Right ventricle myocardium superior (tissue), 1 donor: ENCODE measurements around the gene MRAP2. TPM values are rescaled to one million over a fixed set of nuclear protein-coding genes. Genes with fewer than 3 reads are reported as not detected.
A peak's percentile ranks its signal among the peaks of the same experiment; 100 is the strongest.
"Not testable (repeated sequence)": the region's sequence is repeated elsewhere in the genome, so short reads cannot be mapped to it uniquely, and the experiment has no call there.

Source experiments
- ATAC-seq: fragments of 200-7000 bp; cut with Tn5 transposase; one replicate; pipeline ENCODE4 v1.9.1; 2020; ENCODE audit warnings: mild to moderate bottlenecking; ENCODE audit not compliant: poor library complexity
- DNase-seq: peaks from one replicate; pipeline ENCODE4 v3.0.0-alpha.2; 2020
- intact Hi-C: fragments of 100-400 bp; cut with DNase I; formaldehyde crosslinking; loops from one replicate; pipeline ENCODE4 v1.11.2; 2022
- total RNA-seq: library from RNA; stranded (reverse); fragmentation: NEBNext Ultra II Directional; extraction: Animal tissue kit (Norgen Biotek cat#: 25700); gene quantifications from one replicate; pipeline ENCODE4 v1.2.1, GENCODE V29; 2021
- donor health status: DM: no; HTN: yes; CAD: no; lungs with severe emphysema.

MRAP2 gene
- total RNA-seq, 1 donor from 2014 or later = 0.13 TPM

- intact Hi-C loops = no loop called here
These were observed 6.8 kb upstream of the MRAP2 start for GRCh38 chr6:84026721-84027164.

DNA sequence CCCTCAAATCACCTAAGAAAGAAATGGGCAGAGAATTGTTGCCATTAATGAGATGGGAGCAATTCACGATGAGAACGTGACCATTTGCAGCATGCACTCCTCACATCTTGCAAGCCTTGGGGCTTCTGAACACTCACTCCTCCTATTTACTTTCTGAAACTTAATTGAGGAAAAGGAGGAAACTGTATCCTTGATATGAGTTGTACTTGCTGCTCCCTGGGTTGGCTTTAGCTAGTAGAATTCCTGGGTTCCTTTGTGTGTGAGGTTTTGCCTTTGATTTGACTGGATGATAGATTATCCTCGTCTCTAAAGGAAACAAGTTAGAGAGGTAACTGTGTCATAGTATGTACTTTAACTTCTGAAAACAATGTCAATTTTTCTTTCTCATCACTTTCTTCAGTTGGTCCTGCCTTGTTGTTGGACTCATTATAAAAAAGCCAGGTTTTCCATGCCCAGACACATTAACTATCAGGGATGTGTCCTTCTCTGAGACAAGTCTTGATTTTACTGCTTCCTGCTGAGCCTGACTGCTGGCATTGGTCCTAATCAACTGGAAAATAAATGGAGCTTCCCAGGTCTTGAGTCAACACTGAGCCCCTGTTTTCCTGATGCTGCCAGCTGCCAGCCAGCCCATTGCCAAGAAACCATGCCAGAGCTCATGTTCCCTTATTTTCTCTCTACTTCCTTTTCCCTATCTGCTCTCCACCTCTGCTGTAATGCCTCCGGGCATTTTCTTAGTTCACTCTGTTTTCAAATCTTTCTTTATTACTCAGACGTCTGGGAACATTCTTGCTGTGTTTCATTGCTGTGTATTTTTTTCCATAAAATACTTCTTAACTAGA lies 6.0 kb upstream of the MRAP2 start:
- DNase-seq = no peak
- peak; percentile 38 for ATAC-seq
- intact Hi-C loops = no loop called here

More at GRCh38 chr6:84026721-84027164, 6.8 kb upstream of the MRAP2 start:
- DNase-seq (no peak), ATAC-seq (no peak)

DNA sequence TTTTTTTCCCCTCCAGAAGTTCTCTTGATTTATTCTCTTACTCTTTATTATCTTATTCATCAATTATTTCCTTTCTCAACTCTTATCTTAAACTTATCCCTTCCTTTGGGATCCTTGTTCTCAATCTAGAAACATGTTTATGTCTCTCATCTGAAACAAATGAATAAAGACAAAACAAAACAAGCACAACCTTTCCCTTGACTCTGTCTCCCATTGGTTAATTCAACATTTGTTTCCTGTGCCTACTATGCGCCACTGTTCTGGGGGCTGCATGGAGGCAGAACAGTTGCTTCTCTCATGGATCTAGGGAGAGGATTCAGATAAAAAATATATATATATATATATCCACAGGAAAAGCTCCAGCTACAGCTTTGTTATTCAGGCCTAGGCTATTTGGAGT lies 5.2 kb upstream of the MRAP2 start:
- DNase-seq (no peak), ATAC-seq (no peak)
- intact Hi-C loops = no loop called here

GRCh38 chr6:84032000-84032399 lies 1.6 kb upstream of the MRAP2 start:
- intact Hi-C loops, DNase-seq, ATAC-seq: not testable (repeated sequence)

DNA sequence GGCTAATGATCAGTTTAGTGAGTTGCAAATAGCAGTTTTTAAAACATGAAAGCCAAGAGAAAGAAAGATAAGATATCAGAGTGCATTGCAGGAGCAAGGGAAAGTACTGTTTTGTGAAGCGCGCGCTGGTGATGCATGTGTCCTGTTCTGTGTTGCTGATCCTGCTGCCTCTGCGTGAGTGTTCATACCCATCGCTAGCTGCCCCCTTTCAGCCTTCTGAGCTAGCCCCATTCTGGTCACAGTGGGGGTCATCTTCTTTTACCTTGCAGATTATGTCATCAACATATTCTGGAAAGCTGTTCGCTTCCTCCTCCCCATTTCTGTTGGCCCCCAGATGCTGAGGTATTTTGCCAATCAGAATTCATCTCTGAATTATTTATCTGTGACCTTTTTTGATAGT lies 1.9 kb downstream of the MRAP2 start:
- intact Hi-C loops = no loop called here
- DNase-seq (no peak), ATAC-seq (no peak)

GRCh38 chr6:84037425-84038089 lies 4.0 kb downstream of the MRAP2 start:
- intact Hi-C loops = no loop called here
- ATAC-seq = no peak
- no peak for DNase-seq

DNA sequence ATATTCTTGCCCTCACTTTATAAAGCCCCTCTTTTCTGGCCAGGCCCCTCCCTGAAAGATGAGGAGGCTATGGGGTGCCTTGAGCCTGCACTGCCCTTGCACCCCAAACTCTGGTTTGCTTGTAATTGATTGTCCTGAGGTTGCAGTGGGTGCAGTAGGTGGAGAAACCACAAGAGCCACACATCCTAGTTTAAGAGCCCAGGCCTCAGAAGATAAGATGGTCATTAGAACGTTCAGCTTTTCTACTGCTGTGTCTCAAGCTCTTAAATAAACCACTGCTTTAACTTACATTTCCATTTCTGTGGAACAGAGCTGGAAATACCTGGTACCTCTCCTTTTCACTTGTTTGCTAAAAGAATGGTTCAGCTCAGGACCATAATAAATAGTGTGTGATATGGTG lies 9.0 kb downstream of the MRAP2 start:
- DNase-seq (no peak), ATAC-seq (no peak)
- intact Hi-C loops = no loop called here

DNA sequence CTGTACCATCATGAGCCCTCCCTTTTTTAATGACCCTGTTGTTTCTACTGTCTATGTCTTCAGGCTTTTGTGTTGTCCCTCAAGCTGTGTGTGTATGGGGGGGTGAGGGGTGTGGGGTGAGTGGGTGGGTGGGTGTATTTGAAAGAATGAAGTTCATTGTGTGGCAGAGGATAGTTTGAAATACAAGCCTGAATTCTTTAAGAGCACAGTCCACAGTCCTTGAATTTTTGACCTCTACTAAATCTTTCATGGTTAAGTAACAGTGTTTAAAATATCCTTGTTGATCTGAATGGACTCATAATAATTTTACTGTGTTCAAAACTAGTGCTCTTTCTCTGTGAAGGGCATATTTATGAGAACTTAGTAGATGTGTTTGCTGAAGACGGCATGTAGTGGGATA lies 10.0 kb downstream of the MRAP2 start:
- intact Hi-C loops = no loop called here
- DNase-seq (no peak), ATAC-seq (no peak)

DNA sequence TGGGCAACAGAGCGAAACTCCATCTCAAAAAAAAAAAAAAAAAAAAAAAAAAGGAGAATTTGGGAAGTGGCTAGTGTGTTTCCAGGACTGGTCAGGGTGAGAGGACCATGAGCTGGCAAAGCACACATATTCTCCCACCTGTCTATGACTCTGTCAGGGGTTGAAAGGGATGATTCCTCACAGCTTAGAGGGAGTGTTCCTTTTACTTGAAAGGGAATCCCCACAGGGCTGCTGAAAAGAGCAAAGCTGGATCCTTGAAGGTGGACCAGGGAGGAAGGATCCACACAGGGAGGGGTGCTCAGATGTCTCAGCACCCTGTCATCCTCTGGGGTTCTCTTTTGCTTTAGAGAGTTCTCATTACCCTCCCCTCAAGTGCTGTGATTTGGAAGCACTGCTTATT lies 13.2 kb downstream of the MRAP2 start:
- ATAC-seq (no peak), DNase-seq (no peak)
- intact Hi-C loops = no loop called here

DNA sequence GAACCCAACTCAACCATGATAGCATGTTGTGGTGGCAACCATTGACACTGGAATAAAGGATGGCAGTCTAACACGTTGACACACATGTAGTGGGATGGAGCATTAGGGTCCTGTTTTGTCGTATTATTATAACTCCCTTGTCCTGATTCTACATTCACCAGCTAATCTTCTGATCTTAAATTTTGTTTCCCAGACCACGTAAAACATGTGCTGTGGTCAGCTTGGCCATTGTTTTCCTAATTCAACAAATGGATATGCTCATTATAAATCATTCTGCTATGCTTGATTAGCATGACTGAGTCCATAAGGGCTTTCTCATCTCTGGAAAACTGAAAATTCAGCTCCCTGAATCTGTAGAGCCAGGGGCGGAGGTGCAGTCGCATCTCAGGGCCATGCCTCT lies 15.0 kb downstream of the MRAP2 start:
- intact Hi-C loops = no loop called here

DNA sequence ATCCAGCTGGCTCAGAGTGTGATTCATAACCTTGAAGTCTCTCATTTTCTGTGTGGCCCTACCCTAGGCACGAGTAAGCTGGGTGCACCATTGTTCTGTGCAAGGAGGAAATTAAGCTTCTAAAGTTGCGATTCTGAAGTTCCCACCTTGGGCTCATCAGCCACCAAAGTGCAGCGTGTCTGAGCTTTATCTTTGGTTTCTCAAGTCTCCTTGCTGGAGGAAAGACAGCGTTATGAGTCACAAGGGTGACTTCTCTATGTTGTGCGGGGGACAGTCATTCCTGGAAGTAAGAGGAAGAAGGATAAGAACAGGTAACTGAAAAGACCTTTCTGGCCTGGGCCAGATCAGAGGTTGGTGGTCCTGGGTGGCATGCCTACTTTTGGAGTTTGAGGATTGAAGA lies 16.8 kb downstream of the MRAP2 start:
- ATAC-seq = no peak
- intact Hi-C loops = no loop called here
- DNase-seq = no peak

More for the DNA sequence above, 15.0 kb downstream of the MRAP2 start:
- DNase-seq (no peak), ATAC-seq (no peak)

DNA sequence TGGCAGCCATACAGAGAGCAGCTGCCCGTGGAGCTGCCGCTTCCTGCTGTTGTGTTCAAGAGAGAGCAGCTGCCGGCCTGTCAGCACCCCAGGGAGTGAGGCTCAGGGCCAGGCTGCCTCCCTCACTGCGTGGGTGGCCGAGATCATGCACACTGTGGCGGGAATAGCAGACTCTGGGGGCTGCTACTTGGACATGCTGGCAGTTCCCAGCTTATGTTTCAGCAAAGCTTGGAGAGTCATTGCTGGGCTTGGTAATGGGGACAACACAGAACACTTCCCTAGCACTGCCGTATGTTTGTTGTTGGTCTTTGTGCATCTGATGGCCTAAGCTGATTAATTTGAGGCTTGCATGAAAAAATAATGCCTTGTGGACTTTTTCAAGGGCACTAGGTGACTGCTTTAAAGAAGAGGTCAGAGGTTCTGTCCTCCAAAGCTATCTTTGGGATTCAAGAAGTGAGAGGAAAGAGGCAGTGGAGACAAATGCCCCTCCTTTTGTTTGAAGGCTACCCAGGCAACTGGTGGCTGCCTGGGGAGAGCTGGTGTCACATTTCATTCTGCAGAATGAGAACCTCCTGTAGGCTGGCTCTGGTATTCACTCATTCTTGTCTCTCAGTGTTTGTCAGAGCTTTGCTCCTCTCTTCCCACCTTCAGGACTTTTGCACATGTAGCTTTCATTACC lies 18.8 kb downstream of the MRAP2 start:
- intact Hi-C loops = no loop called here
- ATAC-seq = peak; percentile 97
- peak; percentile 84 for DNase-seq

GRCh38 chr6:84052883-84053241 lies 19.3 kb downstream of the MRAP2 start:
- ATAC-seq (no peak), DNase-seq (no peak)
- intact Hi-C loops = no loop called here

DNA sequence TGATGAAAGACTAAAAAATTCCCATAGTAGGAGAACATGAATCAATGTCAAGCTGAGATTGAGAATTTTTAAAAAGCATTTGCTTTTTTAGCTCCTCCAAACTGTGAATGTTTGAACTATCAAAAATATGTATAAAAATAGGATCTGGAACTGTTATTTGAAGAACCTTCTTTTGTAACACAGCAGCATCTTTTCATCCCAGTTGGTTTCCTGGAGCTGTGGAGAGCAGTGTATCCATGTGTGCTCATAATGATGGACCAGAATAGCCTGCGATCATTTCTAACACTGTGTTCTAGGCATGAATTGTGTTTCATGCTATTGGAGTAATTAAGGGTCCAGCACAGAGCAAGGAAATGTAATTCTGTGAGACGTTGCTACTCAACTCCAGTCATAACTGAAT lies 22.1 kb downstream of the MRAP2 start:
- intact Hi-C loops = no loop called here
- no peak for DNase-seq
- ATAC-seq = no peak

DNA sequence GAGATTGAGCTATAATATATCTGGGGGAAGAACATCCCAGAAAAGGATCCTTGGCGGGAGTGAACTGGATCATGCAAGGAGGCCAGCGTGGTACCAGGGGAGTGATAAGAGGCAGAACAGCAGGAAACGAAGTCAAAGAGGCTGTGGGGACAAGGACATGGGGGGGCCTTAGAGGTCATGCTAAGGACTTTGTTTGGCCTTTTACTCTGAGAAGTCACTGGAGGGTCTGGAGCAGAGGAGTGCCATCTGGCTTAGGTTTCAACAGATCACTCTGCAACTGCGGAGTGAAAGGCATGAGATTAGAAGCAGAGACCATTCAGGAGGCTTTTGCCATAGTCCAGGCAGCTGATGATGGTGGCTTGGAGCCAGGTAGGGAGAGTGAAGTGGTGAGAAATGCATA lies 24.3 kb downstream of the MRAP2 start:
- ATAC-seq (no peak), DNase-seq (no peak)
- intact Hi-C loops = no loop called here

- intact Hi-C loops = no loop called here
- ATAC-seq = no peak
- DNase-seq = no peak
These were observed 25.5 kb downstream of the MRAP2 start for GRCh38 chr6:84059082-84059481.

- intact Hi-C loops = no loop called here
- no peak for ATAC-seq
- no peak for DNase-seq
These were observed 27.6 kb downstream of the MRAP2 start for GRCh38 chr6:84061174-84061573.

DNA sequence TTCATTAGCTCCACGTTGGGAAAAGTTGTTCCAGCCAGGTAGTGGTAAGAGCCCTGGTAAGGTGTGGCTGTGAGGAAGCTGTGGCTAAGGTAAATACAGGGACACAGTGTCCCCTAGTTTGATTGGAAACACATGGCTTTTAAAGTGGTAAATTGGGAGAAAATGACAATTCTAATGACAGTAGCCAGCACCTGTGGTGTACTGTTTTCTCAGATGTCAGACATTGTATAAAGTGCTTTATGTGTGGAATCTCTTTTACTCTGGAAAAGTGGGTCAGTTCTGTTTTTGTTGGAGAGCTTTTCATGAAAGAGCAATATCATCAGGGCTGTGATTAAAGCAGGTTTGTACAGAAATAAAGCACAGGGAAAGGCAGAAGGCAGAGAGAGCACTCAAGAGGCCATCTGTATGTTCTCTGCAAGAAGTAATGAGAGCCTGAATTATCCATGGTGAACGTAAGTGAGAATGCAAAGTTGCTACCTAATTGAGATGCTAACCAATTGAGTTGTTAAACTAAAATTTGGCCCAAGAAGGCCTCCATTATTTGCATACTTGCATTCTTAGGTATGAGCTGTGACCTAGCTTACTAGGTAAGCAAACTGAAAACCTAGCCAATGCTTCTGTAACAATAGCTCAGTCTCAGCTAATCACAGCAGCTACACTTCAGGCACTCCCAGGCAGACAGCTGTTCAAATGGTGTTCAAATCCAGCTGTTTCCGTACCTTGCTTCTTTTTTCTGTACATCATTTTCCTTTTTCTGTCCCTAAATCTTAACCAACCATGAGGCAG lies 28.2 kb downstream of the MRAP2 start:
- DNase-seq (no peak), ATAC-seq (no peak)
- intact Hi-C loops = no loop called here

GRCh38 chr6:84062519-84063154 lies 29.1 kb downstream of the MRAP2 start:
- DNase-seq (no peak), ATAC-seq (no peak)
- intact Hi-C loops = no loop called here
